Measurements from ENCODE around the gene PSG3.

GRCh38 chr19:42762789-42763188, 22.5 kb upstream of the PSG3 start:
- TF ChIP-seq POLR2A (IDR thresholded peaks at IDR 0.05) (no peak), EP300 (IDR thresholded peaks at IDR 0.05) (no peak)
